HG03342 (cell line): ENCODE results near the gene SUN2.
"Not testable (repeated sequence)": the region's sequence is repeated elsewhere in the genome, so short reads cannot be mapped to it uniquely, and the experiment has no call there.

Source experiments
- ATAC-seq: cut with Tn5 transposase; IDR thresholded peaks from one replicate; pipeline ENCODE4 v1.9.1; 2021; ENCODE audit warnings: mild to moderate bottlenecking, moderate library complexity; ENCODE audit not compliant: unreplicated experiment

Gene SUN2, protein sequence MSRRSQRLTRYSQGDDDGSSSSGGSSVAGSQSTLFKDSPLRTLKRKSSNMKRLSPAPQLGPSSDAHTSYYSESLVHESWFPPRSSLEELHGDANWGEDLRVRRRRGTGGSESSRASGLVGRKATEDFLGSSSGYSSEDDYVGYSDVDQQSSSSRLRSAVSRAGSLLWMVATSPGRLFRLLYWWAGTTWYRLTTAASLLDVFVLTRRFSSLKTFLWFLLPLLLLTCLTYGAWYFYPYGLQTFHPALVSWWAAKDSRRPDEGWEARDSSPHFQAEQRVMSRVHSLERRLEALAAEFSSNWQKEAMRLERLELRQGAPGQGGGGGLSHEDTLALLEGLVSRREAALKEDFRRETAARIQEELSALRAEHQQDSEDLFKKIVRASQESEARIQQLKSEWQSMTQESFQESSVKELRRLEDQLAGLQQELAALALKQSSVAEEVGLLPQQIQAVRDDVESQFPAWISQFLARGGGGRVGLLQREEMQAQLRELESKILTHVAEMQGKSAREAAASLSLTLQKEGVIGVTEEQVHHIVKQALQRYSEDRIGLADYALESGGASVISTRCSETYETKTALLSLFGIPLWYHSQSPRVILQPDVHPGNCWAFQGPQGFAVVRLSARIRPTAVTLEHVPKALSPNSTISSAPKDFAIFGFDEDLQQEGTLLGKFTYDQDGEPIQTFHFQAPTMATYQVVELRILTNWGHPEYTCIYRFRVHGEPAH

DNA sequence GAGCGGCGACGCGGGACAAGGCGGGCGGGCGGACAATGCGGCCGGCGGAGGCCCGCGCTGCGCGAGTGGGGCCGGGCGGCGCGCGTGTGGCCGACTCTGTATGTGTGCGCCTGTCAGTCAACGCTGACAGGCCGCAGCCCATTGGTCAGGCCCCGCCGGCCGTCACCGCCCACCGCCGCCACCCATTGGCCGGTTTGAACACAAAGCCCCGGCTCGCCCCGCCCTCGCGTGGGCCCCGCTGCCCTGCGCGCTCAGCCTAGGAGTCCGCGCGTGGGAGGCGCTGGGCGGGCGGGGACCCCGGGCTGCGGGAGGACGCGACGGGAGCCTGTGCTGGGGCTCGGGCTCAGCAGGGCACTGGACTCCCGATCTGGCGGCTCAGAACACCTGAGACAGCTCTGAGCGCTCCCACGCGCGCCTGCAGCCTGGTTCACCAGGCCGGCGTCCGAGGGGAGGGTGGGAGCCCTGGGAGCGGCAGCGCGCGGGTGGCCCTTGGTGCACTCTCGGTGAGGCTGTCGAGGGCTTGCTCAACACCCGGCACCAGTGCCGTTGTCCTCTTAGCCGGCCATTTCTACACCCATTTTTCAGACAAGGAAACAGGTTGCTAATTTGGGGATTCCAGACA lies at the start of gene SUN2:
Gene SUN2, minus strand, starts transcription at position 88 of the 622 bp plus-strand sequence. CDS start 3,370 bp downstream, outside the sequence.
- ATAC-seq, result peak; percentile 57

DNA sequence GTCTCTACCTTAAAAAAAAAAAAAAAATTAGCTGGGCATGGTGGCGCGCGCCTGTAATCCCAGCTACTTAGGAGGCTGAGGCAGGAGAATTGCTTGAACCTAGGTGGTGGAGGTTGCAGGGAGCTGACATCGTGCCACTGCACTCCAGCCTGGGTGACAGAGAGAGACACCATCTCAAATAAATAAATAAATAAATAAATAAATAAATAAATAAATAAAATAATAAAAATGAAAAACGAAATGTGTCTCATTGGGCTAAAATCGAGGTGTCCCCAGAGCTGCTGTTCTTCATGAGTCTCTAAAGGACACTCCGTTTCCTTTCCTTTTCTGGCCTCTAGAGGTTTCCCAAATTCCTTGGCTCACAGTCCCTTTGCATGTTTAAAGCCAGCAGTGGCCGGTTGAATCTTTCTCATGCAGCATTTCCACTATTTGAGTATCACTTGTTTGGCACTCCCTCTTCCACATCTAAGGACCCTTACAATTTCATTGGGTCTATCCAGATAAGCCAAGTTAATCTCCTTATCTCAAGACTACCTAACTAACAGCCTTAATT lies 49.3 kb upstream of the SUN2 start:
- not testable (repeated sequence) for ATAC-seq

DNA sequence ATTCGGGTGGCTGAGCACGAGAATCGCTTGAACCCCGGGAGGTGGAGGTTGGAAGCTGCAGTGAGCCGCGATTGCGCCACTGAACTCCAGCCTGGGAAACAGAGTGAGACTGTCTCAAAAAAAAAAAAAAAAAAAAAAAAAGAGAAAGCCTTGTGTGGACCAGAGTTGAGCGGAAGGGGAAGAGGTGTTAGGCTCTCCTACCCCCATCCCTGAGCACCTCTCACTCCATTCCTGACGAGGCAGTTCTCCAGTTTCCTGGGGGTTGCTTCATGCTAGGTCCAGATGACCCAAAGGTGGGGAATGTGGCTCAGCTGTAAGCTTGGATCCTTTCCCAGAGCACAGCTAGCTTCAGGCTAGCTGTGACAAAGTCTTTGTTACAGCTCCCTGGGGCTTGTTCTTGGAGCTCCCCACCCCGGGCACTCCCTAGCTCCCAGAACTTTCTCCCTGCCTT lies 46.9 kb upstream of the SUN2 start:
- ATAC-seq, result no peak

DNA sequence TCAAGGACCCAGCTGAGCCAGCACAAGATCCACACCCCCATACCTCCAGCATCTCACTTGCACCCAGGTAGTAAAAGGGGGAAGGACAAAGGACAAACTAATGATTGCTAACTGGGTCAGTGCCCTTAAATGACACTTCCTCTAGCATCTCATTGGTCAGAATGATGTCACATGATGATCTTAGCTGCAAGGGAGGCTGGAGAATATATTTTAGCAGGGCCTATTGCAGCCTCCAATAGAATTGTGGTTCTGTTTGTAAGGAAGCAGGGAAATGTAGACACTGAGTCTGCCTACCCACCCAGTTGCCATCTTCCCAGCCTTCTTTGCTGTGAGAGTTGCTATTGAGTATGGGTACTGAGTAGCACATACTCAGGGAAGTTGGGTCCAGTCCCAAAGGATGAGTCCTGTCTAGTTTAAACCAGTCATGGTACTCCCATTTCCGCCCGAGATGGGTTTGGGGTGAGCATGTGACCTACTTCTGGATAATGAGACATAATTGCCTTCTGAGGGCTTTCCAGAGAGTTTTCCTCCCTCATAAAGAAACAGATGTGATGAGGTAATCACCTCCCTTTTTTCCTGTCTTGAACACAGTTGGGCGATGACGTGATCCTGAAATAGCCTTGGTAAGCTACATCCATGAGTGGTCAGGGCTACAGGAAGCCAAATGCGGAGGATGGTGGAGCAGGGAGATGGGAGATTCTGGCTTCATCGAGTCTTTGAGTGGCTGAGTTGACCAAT lies 43.6 kb upstream of the SUN2 start:
- ATAC-seq, result no peak

DNA sequence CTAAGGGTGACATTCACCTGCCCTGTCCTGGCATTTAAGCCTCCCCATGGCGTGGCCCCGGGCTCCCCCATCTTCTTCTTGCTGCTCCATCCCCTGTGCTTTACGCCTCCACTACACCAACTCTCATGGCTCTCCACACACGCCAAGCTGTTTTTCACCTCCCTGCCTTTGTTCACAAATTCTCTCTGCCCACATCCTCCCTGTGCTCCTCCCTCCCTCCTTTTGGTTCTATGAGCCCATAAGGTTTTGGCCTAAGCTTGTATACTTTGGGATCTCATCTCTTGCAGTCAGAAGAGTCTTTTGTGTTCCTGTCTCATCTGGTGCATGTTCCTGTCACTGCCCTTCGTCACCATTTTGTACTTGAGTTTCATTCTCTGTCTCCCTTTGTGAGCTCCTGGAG lies 42.7 kb upstream of the SUN2 start:
- ATAC-seq, result no peak

DNA sequence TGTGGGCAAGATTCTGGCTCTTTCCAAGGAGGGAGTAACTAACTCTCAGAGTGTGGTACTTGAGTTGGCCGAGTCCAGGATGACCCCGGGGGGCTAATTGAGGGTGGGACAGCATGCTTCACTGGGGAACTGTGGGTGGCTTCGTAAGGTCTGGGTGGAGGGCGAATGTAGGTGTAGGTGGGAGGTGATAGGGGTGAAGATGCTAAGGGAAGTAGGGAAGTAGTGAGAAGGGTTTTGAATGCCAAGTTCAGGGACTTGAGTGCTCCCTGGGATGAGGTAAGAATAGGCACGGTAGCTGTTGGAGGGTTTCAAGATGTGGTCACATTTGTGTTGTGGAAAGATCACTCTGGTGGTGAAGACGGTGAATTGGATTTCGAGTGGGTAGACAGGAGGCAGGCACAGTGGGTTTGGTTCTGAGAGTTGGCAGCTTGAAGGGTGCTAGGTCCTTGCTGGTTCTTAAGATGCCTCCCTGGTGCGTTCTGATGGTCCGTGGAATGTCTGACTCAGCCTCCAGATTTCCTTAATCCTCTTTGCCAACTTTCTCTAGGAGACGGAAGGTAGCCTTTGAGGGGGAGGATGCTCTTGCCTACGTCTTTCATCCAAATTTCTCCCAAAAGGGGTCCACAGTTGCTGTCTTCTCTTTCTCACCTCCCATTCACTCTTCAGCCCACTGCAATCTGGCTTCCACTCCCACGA lies 40.6 kb upstream of the SUN2 start:
- no peak for ATAC-seq

DNA sequence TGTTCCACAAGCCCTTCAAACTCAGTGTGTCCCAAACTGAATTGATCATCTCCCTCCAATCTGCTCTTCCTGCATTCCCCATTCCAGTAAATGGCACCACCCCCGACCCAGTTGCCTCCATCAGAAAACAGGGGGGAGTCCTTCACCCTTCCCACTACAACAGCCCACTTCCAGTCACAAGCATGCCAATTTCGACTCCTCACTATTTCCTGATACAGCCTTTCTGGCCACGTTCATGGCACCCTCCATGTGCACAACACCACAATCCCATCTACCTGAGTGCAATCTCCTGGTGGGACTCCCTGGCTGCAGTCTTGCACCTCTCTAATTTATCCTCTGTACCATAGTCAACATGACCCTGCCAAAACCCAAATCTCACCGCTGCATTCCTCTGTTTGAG lies 39.8 kb upstream of the SUN2 start:
- ATAC-seq, result no peak

DNA sequence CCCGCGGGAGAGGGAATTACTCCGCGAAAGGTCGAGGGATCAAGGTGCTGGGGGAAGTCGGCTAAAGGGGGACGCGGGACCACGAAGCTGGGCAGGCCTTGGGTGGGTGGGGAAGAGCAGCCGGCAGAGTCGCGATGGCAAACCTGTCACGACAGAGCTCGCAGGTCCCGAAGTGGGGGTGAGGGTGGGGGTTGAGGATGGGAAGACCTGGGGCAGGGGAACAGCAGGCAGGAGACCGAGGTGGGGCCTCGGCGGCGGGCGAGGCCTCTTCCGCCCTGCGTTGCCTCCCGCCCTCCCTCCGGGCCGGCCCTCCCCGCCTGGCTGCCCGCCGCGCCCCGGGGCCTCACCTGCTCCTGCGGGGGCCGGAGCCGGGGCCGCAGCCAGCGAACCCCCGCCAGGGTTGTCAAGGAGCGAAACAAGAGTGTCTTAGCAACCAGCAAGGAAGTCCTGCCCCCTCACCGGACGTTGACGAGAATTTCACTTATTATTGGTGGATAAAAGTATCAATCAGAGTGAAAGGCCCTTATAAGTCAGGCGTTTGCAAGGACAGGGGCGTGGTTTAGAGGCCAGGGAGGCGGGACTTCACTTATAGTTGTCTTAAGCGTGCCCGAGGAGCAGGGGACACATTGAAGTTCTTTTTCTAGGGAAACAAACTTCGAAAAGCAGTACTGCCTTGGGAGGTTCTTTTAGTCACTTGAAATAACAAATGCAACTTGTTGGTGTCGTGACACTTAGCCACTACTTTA lies 38.1 kb upstream of the SUN2 start, which contains the start of gene DNAL4:
Gene DNAL4, minus strand, starts transcription at position 423 of the 746 bp plus-strand sequence. CDS start 11,412 bp downstream, outside the sequence.
- peak; percentile 95 for ATAC-seq

DNA sequence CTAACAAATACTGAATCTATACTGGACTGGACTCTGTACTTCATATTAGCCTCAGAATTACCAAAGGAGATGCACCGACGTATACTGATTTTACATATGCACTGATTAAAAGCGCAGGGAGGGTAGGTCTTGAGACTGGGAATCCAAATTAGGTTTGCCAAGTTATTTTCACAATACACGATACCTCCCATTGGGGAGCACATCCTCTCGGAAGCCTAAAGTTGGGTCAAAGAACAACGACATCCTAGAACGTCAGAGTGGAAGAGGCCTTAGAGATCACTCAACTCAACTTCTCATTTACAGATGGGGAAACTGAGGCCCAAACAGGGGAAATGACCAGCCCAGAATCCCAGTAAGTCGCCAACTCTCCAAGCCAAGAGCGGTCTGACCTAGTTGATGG lies 37.5 kb upstream of the SUN2 start:
- ATAC-seq, result no peak

DNA sequence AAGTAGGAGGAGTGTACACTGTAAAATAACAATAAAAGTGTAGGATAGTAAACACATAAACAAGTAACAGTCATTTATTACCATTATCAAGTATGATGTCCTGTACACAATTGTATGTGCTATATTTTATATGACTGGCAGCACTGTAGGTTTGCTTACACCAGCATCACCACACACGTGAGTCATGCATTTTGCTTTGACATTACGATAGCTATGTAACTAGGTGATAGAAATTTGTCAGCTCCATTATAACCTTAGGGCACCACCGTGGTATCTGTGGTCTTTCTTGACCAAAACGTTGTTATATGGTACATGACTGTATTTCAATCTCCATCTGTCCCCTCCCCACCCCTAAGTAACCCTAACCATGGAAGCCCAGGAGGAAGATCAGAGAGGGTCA lies 37.0 kb upstream of the SUN2 start:
- ATAC-seq, result no peak

DNA sequence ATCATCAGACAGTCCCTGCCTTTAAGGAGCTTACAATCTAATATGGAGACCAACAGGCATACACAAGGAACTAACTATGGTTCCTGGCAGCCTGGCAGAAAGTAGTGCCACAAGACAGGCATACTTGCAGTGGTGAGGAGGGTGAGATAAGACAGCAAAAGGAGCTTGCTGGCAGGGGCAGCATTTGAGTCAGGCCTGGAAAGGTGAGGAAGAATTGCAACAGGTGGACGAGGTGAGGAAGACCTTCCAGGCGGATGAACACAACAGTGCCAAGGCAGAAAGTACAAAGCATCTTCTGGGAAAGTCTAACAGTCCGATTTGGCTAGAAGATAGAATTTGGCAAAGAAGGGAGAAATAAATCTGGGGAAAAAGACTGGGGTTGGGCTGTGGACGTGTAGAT lies 33.8 kb upstream of the SUN2 start:
- ATAC-seq, result no peak

DNA sequence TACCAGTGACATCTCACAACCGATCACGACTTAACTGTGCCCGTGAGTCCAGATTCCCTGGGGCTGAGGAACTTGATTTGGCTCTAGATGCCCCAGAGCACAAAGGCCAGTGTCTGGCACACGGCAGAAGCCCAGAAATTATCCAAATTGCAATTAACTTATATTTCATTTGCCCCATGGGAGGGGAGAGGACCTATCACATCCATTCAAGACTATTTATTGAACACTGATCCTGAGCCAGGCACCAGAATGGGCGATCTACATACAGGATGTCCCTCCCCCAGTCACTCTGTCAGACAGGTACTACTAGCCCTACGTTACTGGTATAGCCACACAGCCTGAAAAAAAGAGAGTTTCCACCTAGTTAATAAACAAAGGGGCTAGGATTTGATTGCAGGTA lies 33.0 kb upstream of the SUN2 start:
- no peak for ATAC-seq

DNA sequence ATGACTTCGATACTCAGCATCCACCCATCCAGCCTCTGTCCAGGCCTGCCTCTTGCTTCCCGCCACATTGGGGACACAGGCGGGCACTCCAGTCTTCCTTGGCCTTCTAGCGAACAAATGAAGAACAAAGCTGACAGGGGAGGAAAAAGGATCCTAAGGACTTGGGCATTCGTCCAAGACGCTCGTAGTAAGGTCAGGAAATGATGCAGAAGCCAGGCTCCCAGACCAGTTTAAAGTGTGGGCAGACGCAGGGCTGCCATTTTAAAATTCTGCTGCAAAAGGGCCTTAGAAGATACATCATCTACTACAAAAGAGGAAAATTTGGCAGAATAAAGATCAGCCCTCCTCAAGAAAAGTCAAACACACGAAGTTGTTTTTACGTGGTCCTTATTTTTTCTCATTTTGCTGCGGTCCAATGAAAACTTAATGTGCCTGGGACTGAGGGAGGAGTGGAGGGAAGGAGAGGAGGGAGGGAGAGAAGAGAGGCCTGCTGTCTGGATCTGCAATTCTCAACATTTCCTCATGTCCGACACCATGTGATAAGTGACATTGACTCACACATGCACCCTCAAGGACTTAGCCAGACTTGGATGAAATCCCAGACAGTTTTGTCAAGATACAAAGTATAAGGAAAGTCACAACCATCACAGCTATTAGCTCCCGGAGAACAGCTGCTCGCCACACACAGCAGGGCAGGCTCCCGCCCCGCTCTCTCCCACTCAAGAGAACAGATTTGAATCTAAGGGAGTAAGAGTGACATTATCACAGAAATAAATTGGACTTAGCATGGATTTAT lies 32.4 kb upstream of the SUN2 start:
- no peak for ATAC-seq

DNA sequence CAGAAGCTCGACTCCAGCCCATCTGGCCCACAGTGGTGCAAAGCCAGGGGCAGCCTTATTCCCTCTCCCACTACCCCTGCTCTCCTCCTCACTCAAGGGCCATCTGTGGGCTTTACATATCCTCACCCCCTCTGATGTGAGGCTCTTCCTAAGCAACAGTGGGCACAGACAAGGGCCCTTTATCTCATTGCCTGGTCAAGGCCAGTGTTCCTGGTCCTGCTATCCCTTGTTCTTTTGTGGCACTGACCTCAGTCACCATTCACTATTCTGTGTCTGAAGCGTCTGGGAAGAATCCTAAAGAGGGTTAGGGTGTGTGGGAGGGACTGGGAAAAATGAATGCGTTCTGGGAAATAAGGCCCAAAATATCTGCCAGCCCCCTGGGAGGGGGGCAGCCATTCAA lies 30.8 kb upstream of the SUN2 start:
- ATAC-seq, result no peak

DNA sequence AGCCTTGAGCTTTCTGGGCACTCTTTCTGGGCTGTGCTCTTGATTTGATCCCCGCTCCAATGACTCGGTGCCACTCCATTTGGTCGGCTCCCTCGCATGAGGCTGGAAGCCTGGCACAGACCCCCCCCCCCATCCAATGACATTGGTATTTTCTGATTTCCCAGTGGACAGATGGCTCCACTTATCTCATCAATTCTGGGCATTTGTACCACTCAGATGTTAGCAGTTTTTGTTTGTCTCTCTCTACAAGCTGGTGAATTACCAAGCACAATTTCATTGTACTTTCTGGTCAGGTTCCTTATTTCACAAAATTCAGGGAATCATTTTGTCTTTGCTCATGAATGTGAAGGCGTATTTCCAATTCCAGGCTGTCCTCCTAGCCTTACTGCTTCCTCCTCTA lies 29.1 kb upstream of the SUN2 start:
- no peak for ATAC-seq

DNA sequence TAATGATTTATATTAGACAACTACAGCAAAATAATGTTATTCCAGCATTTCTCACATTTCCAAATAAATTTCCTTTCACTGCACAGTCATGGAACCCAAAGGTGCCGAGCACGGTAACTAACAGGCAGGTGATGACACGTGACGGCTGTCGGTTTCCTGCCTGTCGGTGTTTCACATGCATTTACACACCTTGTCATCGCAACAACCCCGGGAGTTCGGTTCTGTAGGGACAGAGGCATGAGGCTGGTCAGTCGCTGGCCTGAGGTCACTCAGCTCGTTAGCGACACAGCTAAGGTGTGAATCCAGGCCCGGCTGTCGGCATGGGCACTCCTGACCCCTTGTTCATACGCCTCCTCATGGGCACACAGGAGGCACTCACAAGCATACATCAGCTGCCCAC lies 28.2 kb upstream of the SUN2 start:
- no peak for ATAC-seq

DNA sequence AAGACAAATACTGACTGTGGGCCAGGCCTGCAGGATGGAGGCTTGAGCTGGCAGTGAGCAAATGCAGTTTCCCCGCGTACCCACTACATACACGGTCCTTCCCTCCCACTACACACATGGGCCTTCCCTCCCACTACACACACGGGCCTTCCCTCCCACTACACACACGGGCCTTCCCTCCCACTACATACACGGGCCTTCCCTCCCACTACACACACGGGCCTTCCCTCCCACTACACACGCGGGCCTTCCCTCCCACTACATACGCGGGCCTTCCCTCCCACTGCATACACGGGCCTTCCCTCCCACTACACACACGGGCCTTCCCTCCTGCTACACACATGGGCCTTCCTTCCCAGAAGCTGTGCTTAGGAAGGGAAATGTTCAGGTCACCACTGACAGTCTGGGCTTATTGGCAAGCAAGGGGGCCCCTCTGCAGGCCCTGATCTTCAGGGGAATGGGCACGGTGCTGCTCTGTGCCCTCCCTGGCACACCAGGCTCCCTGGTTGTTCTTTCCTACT lies 27.4 kb upstream of the SUN2 start:
- no peak for ATAC-seq

DNA sequence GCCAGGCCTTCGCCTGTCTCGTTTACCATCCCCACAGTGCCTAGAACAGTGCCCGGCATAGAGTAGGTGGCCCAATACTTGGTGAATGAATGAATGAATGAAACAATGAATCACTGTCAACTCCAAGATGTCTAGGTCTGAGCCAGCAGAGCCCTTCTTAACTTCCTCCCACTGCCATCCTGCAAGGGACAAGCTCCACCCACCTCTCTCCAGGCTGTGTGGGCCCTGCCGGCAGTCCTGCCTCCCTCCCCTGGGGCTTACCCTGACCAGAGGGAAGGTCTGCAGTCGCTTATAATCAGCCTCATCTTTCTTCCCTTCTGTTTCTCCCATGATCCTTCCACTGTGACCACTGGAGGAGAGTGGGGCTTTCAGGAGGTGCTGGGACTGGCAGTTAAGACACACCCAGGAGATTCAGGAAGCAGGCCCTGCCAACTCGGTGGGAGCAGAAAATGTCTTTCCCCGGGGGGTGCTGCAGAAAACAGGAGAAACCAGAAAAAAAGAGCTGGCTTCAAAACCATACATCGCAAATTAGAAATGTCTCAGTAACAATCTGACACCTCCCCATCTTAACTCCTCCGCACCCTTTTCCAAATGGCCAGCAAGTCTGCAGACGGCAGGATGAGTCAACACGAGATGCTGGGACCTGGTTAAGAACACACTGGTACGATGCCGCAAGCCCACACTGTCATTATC lies 26.8 kb upstream of the SUN2 start:
- no peak for ATAC-seq
